Measurements from ENCODE around the gene BACE2.
"Not testable (repeated sequence)": the region's sequence is repeated elsewhere in the genome, so short reads cannot be mapped to it uniquely, and the experiment has no call there.

BACE2 gene

GRCh38 chr21:41240040-41240439 is 72.1 kb downstream of the BACE2 start:
- DNase-seq (ENCODE audit: low spot score): no peak

GRCh38 chr21:41241341-41241740 is 73.4 kb downstream of the BACE2 start:
- DNase-seq (ENCODE audit: low spot score): no peak

- DNase-seq (ENCODE audit: low spot score): no peak
Observed at GRCh38 chr21:41242238-41242829, 74.4 kb downstream of the BACE2 start.

GRCh38 chr21:41243107-41243506 is 75.1 kb downstream of the BACE2 start:
- DNase-seq (ENCODE audit: low spot score): no peak

- not testable (repeated sequence) for DNase-seq (ENCODE audit: low spot score)
Observed at GRCh38 chr21:41244266-41244880, 76.4 kb downstream of the BACE2 start.

- DNase-seq (ENCODE audit: low spot score): no peak
Observed at GRCh38 chr21:41245509-41246135, 77.7 kb downstream of the BACE2 start.

- no peak for DNase-seq (ENCODE audit: low spot score)
Observed at GRCh38 chr21:41246808-41247207, 78.8 kb downstream of the BACE2 start.

GRCh38 chr21:41247561-41248545 is 79.9 kb downstream of the BACE2 start:
- no peak for DNase-seq (ENCODE audit: low spot score)

- DNase-seq (ENCODE audit: low spot score): no peak
Observed at GRCh38 chr21:41249476-41249875, 81.5 kb downstream of the BACE2 start.

- no peak for DNase-seq (ENCODE audit: low spot score)
Observed at GRCh38 chr21:41250519-41250918, 82.6 kb downstream of the BACE2 start.

GRCh38 chr21:41251961-41252642 is 84.1 kb downstream of the BACE2 start:
- no peak for DNase-seq (ENCODE audit: low spot score)

- DNase-seq (ENCODE audit: low spot score): no peak
Observed at GRCh38 chr21:41254090-41254700, 86.2 kb downstream of the BACE2 start.

- no peak for DNase-seq (ENCODE audit: low spot score)
Observed at GRCh38 chr21:41255190-41255589, 87.2 kb downstream of the BACE2 start.

- DNase-seq (ENCODE audit: low spot score): not testable (repeated sequence)
Observed at GRCh38 chr21:41256231-41256630, 88.3 kb downstream of the BACE2 start.

GRCh38 chr21:41256771-41257702 is 89.1 kb downstream of the BACE2 start:
- no peak for DNase-seq (ENCODE audit: low spot score)

- no peak for DNase-seq (ENCODE audit: low spot score)
Observed at GRCh38 chr21:41258617-41259016, 90.7 kb downstream of the BACE2 start.

GRCh38 chr21:41260428-41260827 is 92.5 kb downstream of the BACE2 start:
- no peak for DNase-seq (ENCODE audit: low spot score)

- DNase-seq (ENCODE audit: low spot score): no peak
Observed at GRCh38 chr21:41267346-41267745, 99.4 kb downstream of the BACE2 start.

GRCh38 chr21:41269535-41269934 is 101.6 kb downstream of the BACE2 start:
- no peak for DNase-seq (ENCODE audit: low spot score)

- DNase-seq (ENCODE audit: low spot score): no peak
Observed at GRCh38 chr21:41277196-41277595, 109.2 kb downstream of the BACE2 start.

Measured in hematopoietic multipotent progenitor cell treated with erythropoietin and hydrocortisone succinate and interleukin-3 and kit ligand, for 17 days (in vitro differentiated cells).